CD4-positive, alpha-beta memory T cell (primary cell): ENCODE measurements around the gene OPCML. TPM values are rescaled to one million over a fixed set of nuclear protein-coding genes. Genes with fewer than 3 reads are reported as not detected.

Source experiments
- CTCF ChIA-PET: fragments of 350-600 bp; sonication (Branson Sonifier 250); formaldehyde crosslinking; loops from one replicate; lab custom pipeline; 2021; ENCODE audit warnings: inconsistent platforms; ENCODE audit not compliant: partially characterized antibody; lab: Charles Lee
- POLR2A ChIA-PET: fragments of 350-600 bp; sonication (Branson Sonifier 250); formaldehyde crosslinking; loops from one replicate; lab custom pipeline; 2021; ENCODE audit not compliant: partially characterized antibody; lab: Charles Lee
- DNase-seq, 5 donors: peaks; one replicate each; pipeline versions ENCODE4 v3.0.0 to v3.0.0-alpha.2; 2020 to 2022; ENCODE audit warnings: mixed read lengths in 1 of 5
- H3K27ac ChIP-seq: one replicate; pipeline ENCODE4 v1.7.0; 2013; ENCODE audit warnings: low read depth, low read length
- H3K27me3 ChIP-seq: 2 replicates; pipeline ENCODE4 v1.7.0; 2013; ENCODE audit warnings: mild to moderate bottlenecking, low read length, moderate library complexity; ENCODE audit not compliant: insufficient read depth
- H3K36me3 ChIP-seq: 2 replicates; pipeline ENCODE4 v1.7.0; 2013; ENCODE audit warnings: mild to moderate bottlenecking, low read length, moderate library complexity; ENCODE audit not compliant: insufficient read depth
- H3K4me1 ChIP-seq: 2 replicates; pipeline ENCODE4 v1.7.0; 2013; ENCODE audit warnings: mild to moderate bottlenecking, low read length, moderate library complexity; ENCODE audit not compliant: insufficient read depth
- H3K4me3 ChIP-seq, 2 donors: one replicate each; pipeline ENCODE4 v1.7.0; 2013; ENCODE audit warnings: low read length in 2 of 2, mild to moderate bottlenecking in 1 of 2
- H3K9me3 ChIP-seq, 2 donors: one replicate each; pipeline ENCODE4 v1.7.0; 2013; ENCODE audit warnings: low read length in 2 of 2, control low read depth in 1 of 2; ENCODE audit not compliant: control insufficient read depth in 1 of 2
- H3K27ac Mint-ChIP-seq, 7 donors: one replicate each; pipeline ENCODE4 v1.8.0; 2020 to 2021; ENCODE audit warnings: mixed read lengths in 7 of 7, mild to moderate bottlenecking in 6 of 7, inconsistent platforms in 3 of 7, moderate library complexity in 3 of 7
- H3K27me3 Mint-ChIP-seq, 2 donors: one replicate each; pipeline ENCODE4 v1.8.0; 2020 to 2021; ENCODE audit warnings: mixed read lengths in 2 of 2
- H3K36me3 Mint-ChIP-seq, 2 donors: one replicate each; pipeline ENCODE4 v1.8.0; 2020 to 2021; ENCODE audit warnings: mixed read lengths in 2 of 2, inconsistent platforms in 1 of 2, mild to moderate bottlenecking in 1 of 2
- H3K4me1 Mint-ChIP-seq, 4 donors: one replicate each; pipeline ENCODE4 v1.8.0; 2020 to 2021; ENCODE audit warnings: mixed read lengths in 4 of 4, mild to moderate bottlenecking in 1 of 4
- H3K4me3 Mint-ChIP-seq, 8 donors: one replicate each; pipeline ENCODE4 v1.8.0; 2020 to 2021; ENCODE audit warnings: mixed read lengths in 8 of 8, mild to moderate bottlenecking in 7 of 8, moderate library complexity in 6 of 8, inconsistent platforms in 3 of 8
- H3K9me3 Mint-ChIP-seq, 8 donors: one replicate each; pipeline ENCODE4 v1.8.0; 2020 to 2021; ENCODE audit warnings: mixed read lengths in 8 of 8, mild to moderate bottlenecking in 5 of 8, inconsistent platforms in 3 of 8, moderate library complexity in 1 of 8
- intact Hi-C: fragments of 100-400 bp; cut with micrococcal nuclease; formaldehyde crosslinking; loops from one replicate; pipeline ENCODE4 v1.15.1; 2023
- polyA plus RNA-seq, 2 donors: library from polyadenylated mRNA; unstranded; fragments of 300-500 nt; fragmentation: Illumina TruSeq; gene quantifications; one replicate each; pipeline ENCODE4 v1.2.3, GENCODE V29; 2021
- total RNA-seq, 2 experiments: library from RNA; stranded (reverse); gene quantifications; one replicate each; pipeline ENCODE4 v1.2.3, GENCODE V29; 2021

OPCML gene
- total and polyA plus RNA-seq, 4 experiments from 2014 or later, result not detected

- H3K36me3 ChIP-seq, result no peaks in the 10 kb centered on the region
- H3K9me3 Mint-ChIP-seq, result peaks cover 0 to 11% (median 0%) of the 10 kb centered on the region in 8 donors
Observed at GRCh38 chr11:132627981-132628380, 904.3 kb downstream of the OPCML start.

GRCh38 chr11:132626446-132626845, 905.9 kb downstream of the OPCML start:
- Histone ChIP-seq H3K36me3 (no peaks in the 10 kb centered on the region), H3K4me3 (no peak overlapping the region), H3K9me3 (no peaks in the 10 kb centered on the region), H3K27me3 (no peaks in the 10 kb centered on the region), H3K4me1 (no peaks in the 10 kb centered on the region), H3K27ac (no peak overlapping the region)
- no peak overlapping the region for H3K4me3 Mint-ChIP-seq
- peaks cover 0 to 2% of the 10 kb centered on the region in 2 donors for H3K27me3 Mint-ChIP-seq
- DNase-seq, result no peak
- no peaks in the 10 kb centered on the region for H3K4me1 Mint-ChIP-seq
- H3K27ac Mint-ChIP-seq, result no peak overlapping the region
- intact Hi-C loops, result no loop called here
- peaks cover 0 to 11% (median 0%) of the 10 kb centered on the region in 8 donors for H3K9me3 Mint-ChIP-seq
- no peaks in the 10 kb centered on the region for H3K36me3 Mint-ChIP-seq
- CTCF ChIA-PET, result no interaction called here
- POLR2A ChIA-PET, result no interaction called here

More at GRCh38 chr11:132627981-132628380, 904.3 kb downstream of the OPCML start:
- Mint-ChIP-seq H3K27ac (no peak overlapping the region), H3K27me3 (peaks cover 2% of the 10 kb centered on the region in 2 donors), H3K36me3 (no peaks in the 10 kb centered on the region), H3K4me1 (no peaks in the 10 kb centered on the region), H3K4me3 (no peak overlapping the region)
- no peaks in the 10 kb centered on the region for H3K4me1 ChIP-seq
- no peaks in the 10 kb centered on the region for H3K9me3 ChIP-seq
- no peak overlapping the region for H3K4me3 ChIP-seq
- intact Hi-C loops, result no loop called here
- CTCF ChIA-PET, result no interaction called here
- H3K27me3 ChIP-seq, result no peaks in the 10 kb centered on the region
- POLR2A ChIA-PET, result no interaction called here
- no peak overlapping the region for H3K27ac ChIP-seq
- DNase-seq, result no peak

GRCh38 chr11:132623511-132623910, 908.8 kb downstream of the OPCML start:
- Mint-ChIP-seq H3K4me3 (no peak overlapping the region), H3K36me3 (no peaks in the 10 kb centered on the region), H3K27ac (no peak overlapping the region), H3K9me3 (peaks cover 0 to 11% (median 0%) of the 10 kb centered on the region in 8 donors), H3K27me3 (peaks cover 0 to 2% of the 10 kb centered on the region in 2 donors), H3K4me1 (no peaks in the 10 kb centered on the region)
- H3K4me3 ChIP-seq, result no peak overlapping the region
- H3K36me3 ChIP-seq, result no peaks in the 10 kb centered on the region
- H3K4me1 ChIP-seq, result no peaks in the 10 kb centered on the region
- CTCF ChIA-PET, result no interaction called here
- H3K9me3 ChIP-seq, result no peaks in the 10 kb centered on the region
- intact Hi-C loops, result no loop called here
- H3K27me3 ChIP-seq, result no peaks in the 10 kb centered on the region
- POLR2A ChIA-PET, result no interaction called here
- DNase-seq, result no peak
- H3K27ac ChIP-seq, result no peak overlapping the region

- CTCF ChIA-PET, result no interaction called here
- intact Hi-C loops, result no loop called here
Observed at GRCh38 chr11:132621976-132622580, 910.2 kb downstream of the OPCML start.

GRCh38 chr11:132620423-132620822, 911.9 kb downstream of the OPCML start:
- no peak for DNase-seq
- no peaks in the 10 kb centered on the region for H3K9me3 ChIP-seq
- Mint-ChIP-seq H3K27me3 (peaks cover 0 to 2% of the 10 kb centered on the region in 2 donors), H3K9me3 (peaks cover 0 to 5% (median 0%) of the 10 kb centered on the region in 8 donors), H3K36me3 (no peaks in the 10 kb centered on the region), H3K27ac (no peak overlapping the region), H3K4me3 (no peak overlapping the region), H3K4me1 (no peaks in the 10 kb centered on the region)
- no peaks in the 10 kb centered on the region for H3K36me3 ChIP-seq
- no peaks in the 10 kb centered on the region for H3K27me3 ChIP-seq
- no peak overlapping the region for H3K27ac ChIP-seq
- ChIA-PET CTCF (no interaction called here), POLR2A (no interaction called here)
- no peaks in the 10 kb centered on the region for H3K4me1 ChIP-seq
- no peak overlapping the region for H3K4me3 ChIP-seq
- intact Hi-C loops, result no loop called here

More at GRCh38 chr11:132621976-132622580, 910.2 kb downstream of the OPCML start:
- Histone ChIP-seq H3K27me3 (no peaks in the 10 kb centered on the region), H3K36me3 (no peaks in the 10 kb centered on the region), H3K9me3 (no peaks in the 10 kb centered on the region), H3K4me3 (no peak overlapping the region), H3K27ac (no peak overlapping the region), H3K4me1 (no peaks in the 10 kb centered on the region)
- Mint-ChIP-seq H3K27me3 (peaks cover 0 to 2% of the 10 kb centered on the region in 2 donors), H3K4me3 (no peak overlapping the region), H3K4me1 (no peaks in the 10 kb centered on the region), H3K36me3 (no peaks in the 10 kb centered on the region), H3K27ac (no peak overlapping the region), H3K9me3 (peaks cover 0 to 6% (median 0%) of the 10 kb centered on the region in 8 donors)
- DNase-seq, result no peak
- POLR2A ChIA-PET, result no interaction called here

GRCh38 chr11:132610791-132611190, 921.5 kb downstream of the OPCML start:
- peaks cover 0 to 3% (median under 1%) of the 10 kb centered on the region in 4 donors for H3K4me1 Mint-ChIP-seq
- intact Hi-C loops, result no loop called here
- H3K9me3 Mint-ChIP-seq, result peaks cover 0 to 3% (median 0%) of the 10 kb centered on the region in 8 donors
- H3K9me3 ChIP-seq, result no peaks in the 10 kb centered on the region
- H3K4me3 ChIP-seq, result no peak overlapping the region
- no peaks in the 10 kb centered on the region for H3K27me3 ChIP-seq
- H3K27ac Mint-ChIP-seq, result no peak overlapping the region
- H3K36me3 Mint-ChIP-seq, result no peaks in the 10 kb centered on the region
- H3K36me3 ChIP-seq, result no peaks in the 10 kb centered on the region
- ChIA-PET CTCF (no interaction called here), POLR2A (no interaction called here)
- H3K4me1 ChIP-seq, result no peaks in the 10 kb centered on the region
- no peak overlapping the region for H3K27ac ChIP-seq
- DNase-seq, result no peak
- no peaks in the 10 kb centered on the region for H3K27me3 Mint-ChIP-seq
- no peak overlapping the region for H3K4me3 Mint-ChIP-seq

- intact Hi-C loops, result no loop called here
- no peaks in the 10 kb centered on the region for H3K27me3 ChIP-seq
- Mint-ChIP-seq H3K27ac (no peak overlapping the region), H3K4me1 (peaks cover 0 to 3% (median under 1%) of the 10 kb centered on the region in 4 donors), H3K4me3 (no peak overlapping the region), H3K27me3 (peaks cover 0 to 1% of the 10 kb centered on the region in 2 donors), H3K9me3 (peaks cover 0 to 7% (median 0%) of the 10 kb centered on the region in 8 donors), H3K36me3 (no peaks in the 10 kb centered on the region)
- H3K4me3 ChIP-seq, result no peak overlapping the region
- POLR2A ChIA-PET, result no interaction called here
- no peaks in the 10 kb centered on the region for H3K36me3 ChIP-seq
- no peaks in the 10 kb centered on the region for H3K4me1 ChIP-seq
- H3K27ac ChIP-seq, result no peak overlapping the region
- DNase-seq, result no peak
- no peaks in the 10 kb centered on the region for H3K9me3 ChIP-seq
- CTCF ChIA-PET, result no interaction called here
Observed at GRCh38 chr11:132610216-132610615, 922.1 kb downstream of the OPCML start.
